GM21717 (cell line): ENCODE measurements around the gene BZW1.
"Not testable (repeated sequence)": the region's sequence is repeated elsewhere in the genome, so short reads cannot be mapped to it uniquely, and the experiment has no call there.

Experiments used
- ATAC-seq: cut with Tn5 transposase; IDR thresholded peaks from one replicate; pipeline ENCODE4 v1.9.1; 2021; ENCODE audit warnings: mild to moderate bottlenecking, moderate library complexity; ENCODE audit not compliant: unreplicated experiment

Gene BZW1

GRCh38 chr2:200790185-200790584 lies 21.5 kb upstream of the BZW1 start:
- no peak for ATAC-seq

- ATAC-seq, result no peak
Measured at GRCh38 chr2:200791905-200792304, 19.8 kb upstream of the BZW1 start.

- no peak for ATAC-seq
Measured at GRCh38 chr2:200794143-200794542, 17.6 kb upstream of the BZW1 start.

GRCh38 chr2:200795028-200795440 lies 16.7 kb upstream of the BZW1 start:
- no peak for ATAC-seq

GRCh38 chr2:200796561-200796960 lies 15.1 kb upstream of the BZW1 start:
- ATAC-seq, result no peak

GRCh38 chr2:200797242-200797770 lies 14.4 kb upstream of the BZW1 start:
- ATAC-seq, result no peak

GRCh38 chr2:200798514-200798913 lies 13.2 kb upstream of the BZW1 start:
- ATAC-seq, result no peak

- no peak for ATAC-seq
Measured at GRCh38 chr2:200800458-200800857, 11.3 kb upstream of the BZW1 start.

- not testable (repeated sequence) for ATAC-seq
Measured at GRCh38 chr2:200801431-200801830, 10.3 kb upstream of the BZW1 start.

GRCh38 chr2:200809506-200810251 lies 2.0 kb upstream of the BZW1 start:
- ATAC-seq, result no peak

- no peak for ATAC-seq
Measured at GRCh38 chr2:200810252-200810997, 1.3 kb upstream of the BZW1 start.

GRCh38 chr2:200810998-200811332 lies 745 bp upstream of the BZW1 start:
- no peak for ATAC-seq

- peak; percentile 40 for ATAC-seq
Measured at GRCh38 chr2:200812122-200813022, 662 bp downstream of the BZW1 start.

GRCh38 chr2:200814276-200814815 lies 2.6 kb downstream of the BZW1 start:
- peak; percentile 21 for ATAC-seq

- ATAC-seq, result no peak
Measured at GRCh38 chr2:200814917-200815316, 3.2 kb downstream of the BZW1 start.

GRCh38 chr2:200818732-200819131 lies 7.0 kb downstream of the BZW1 start:
- ATAC-seq, result not testable (repeated sequence)

GRCh38 chr2:200820573-200821234 lies 9.0 kb downstream of the BZW1 start:
- no peak for ATAC-seq

GRCh38 chr2:200821686-200822245 lies 10.1 kb downstream of the BZW1 start:
- ATAC-seq, result no peak

- no peak for ATAC-seq
Measured at GRCh38 chr2:200828104-200828503, 16.4 kb downstream of the BZW1 start.
